SU-DHL-6 (cell line): ENCODE data around the gene PALLD.

ENCODE experiments used
- EZH2phosphoT487 ChIP-seq: fragments of 200-600 bp; sonication (generic), shearing (Covaris generic); conservative IDR thresholded peaks from 2 replicates; pipeline ENCODE4 v1.6.1; 2018; ENCODE audit warnings: mild to moderate bottlenecking, antibody characterized with exemption, low read length, moderate library complexity, mixed read lengths
- TF ChIP-seq, protein P1 (sequence below): fragments of 200-600 bp; sonication (generic); IDR thresholded peaks from one replicate; pipeline ENCODE4 v1.5.1; 2017; ENCODE audit warnings: antibody characterized with exemption, mild to moderate bottlenecking, low read length, moderate library complexity; ENCODE audit not compliant: insufficient read depth, poor library complexity, severe bottlenecking

DNA sequence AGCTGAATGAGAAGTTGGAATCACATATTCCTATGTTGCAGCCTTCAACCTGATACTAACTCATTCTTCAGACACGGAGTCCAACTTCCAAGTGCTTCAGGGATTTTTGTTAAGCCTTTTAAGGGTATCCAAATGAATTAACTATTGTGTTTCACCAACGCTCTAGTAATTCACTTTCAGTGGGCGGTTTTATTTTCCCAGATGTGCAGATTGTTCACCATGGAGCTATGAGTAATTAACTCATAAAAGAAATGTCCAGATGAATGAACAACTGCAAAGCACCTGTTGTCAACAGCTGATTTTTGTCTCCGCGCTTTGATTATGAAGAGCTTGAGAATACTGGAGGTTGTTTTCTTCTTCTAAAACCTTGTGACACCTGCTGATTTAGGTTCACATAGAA is 325.6 kb downstream of the PALLD start:
- TF ChIP-seq, protein P1, sequence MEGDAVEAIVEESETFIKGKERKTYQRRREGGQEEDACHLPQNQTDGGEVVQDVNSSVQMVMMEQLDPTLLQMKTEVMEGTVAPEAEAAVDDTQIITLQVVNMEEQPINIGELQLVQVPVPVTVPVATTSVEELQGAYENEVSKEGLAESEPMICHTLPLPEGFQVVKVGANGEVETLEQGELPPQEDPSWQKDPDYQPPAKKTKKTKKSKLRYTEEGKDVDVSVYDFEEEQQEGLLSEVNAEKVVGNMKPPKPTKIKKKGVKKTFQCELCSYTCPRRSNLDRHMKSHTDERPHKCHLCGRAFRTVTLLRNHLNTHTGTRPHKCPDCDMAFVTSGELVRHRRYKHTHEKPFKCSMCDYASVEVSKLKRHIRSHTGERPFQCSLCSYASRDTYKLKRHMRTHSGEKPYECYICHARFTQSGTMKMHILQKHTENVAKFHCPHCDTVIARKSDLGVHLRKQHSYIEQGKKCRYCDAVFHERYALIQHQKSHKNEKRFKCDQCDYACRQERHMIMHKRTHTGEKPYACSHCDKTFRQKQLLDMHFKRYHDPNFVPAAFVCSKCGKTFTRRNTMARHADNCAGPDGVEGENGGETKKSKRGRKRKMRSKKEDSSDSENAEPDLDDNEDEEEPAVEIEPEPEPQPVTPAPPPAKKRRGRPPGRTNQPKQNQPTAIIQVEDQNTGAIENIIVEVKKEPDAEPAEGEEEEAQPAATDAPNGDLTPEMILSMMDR = no peak
- TF ChIP-seq EZH2phosphoT487 = no peak
